T47D (cell line): ENCODE data around the gene NANOS2.

Experiments
- DNase-seq, 2 experiments: peaks; one replicate each; pipeline versions ENCODE4 v3.0.0 to v3.0.0-alpha.2; 2011 to 2012; ENCODE audit warnings: low read depth in 1 of 2, low spot score in 1 of 2
- JUND ChIP-seq: IDR thresholded peaks from 2 replicates; pipeline ENCODE4 v1.6.1; 2012; ENCODE audit warnings: low read depth
- in situ Hi-C: cut with HindIII; loops from 2 replicates; pipeline ENCODE4 v1.10.0; 2016; ENCODE audit warnings: low sequenced_read_pairs, low pct_unique_long_range_greater_than_20kb

The NANOS2 gene

DNA sequence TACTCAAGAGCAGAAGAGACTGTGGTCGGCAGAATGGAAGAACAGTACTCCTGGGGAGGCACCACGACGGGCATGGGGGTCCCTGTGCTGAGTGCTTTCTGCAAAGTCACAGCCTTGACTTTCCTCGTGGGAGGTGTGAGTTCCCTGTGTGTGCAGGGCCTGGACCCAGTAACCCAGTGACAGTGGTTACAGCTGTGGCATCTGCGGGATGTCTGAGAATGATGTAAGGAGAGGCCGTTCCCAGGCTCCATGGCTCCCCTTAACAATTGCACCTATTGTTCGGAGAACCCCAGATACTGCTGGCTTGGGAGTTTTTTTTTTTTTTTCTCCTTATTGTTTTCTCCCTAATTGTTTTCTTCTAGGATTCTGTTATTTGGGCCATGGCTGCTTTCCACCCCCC lies 5.1 kb upstream of the NANOS2 start:
- no peak for DNase-seq
- TF ChIP-seq JUND = no peak
- in situ Hi-C loops = no loop called here

DNA sequence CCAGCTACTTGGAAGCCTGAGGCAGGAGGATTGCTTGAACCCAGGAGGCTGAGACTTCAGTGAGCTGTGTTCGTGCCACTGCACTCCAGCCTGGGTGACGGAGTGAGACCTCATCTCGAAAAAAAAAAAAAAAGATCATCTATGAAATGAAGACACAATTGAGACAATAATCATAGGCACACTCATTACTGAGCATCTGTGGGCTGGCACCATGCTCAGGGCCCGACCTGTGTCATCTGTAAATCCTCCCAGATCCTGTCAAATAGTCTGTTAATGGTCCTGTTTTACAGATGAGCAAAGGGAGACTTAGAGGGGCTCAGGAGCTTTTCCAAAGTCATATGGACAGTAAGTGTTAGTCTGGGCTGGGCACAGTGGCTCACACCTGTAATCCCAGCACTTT lies 4.1 kb upstream of the NANOS2 start:
- in situ Hi-C loops = no loop called here
- DNase-seq = no peak
- no peak for TF ChIP-seq JUND

- TF ChIP-seq JUND = no peak
- in situ Hi-C loops = no loop called here
These were observed 3.0 kb upstream of the NANOS2 start for GRCh38 chr19:45917421-45918091.

GRCh38 chr19:45911291-45911690 lies 3.3 kb downstream of the NANOS2 start:
- in situ Hi-C loops = no loop called here
- TF ChIP-seq JUND = no peak
- DNase-seq = no peak

More at GRCh38 chr19:45917421-45918091, 3.0 kb upstream of the NANOS2 start:
- DNase-seq = no peak

- in situ Hi-C loops = no loop called here
- no peak for DNase-seq
- no peak for TF ChIP-seq JUND
These were observed 5.6 kb downstream of the NANOS2 start for GRCh38 chr19:45908956-45909355.

DNA sequence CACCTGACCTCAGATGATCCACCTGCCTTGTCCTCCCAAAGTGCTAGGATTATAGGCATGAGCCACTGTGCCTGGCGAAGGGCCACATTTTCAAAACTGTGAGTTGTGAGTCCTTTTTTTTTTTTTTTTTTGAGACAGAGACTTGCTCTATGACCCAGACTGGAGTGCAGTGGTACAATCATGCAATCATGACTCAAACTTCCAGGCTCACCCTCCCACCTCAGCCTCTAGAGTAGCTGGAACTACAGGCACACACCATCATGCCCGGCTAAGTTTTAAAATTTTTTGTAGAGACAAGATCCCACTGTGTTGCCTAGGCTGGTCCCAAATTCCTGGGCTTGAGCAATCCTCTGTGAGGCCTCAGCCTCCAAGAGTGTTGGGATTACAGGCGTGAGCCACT lies 8.4 kb downstream of the NANOS2 start:
- DNase-seq = no peak
- no peak for TF ChIP-seq JUND
- in situ Hi-C loops = no loop called here

GRCh38 chr19:45905011-45905410 lies 9.6 kb downstream of the NANOS2 start:
- in situ Hi-C loops = no loop called here
- no peak for DNase-seq
- no peak for TF ChIP-seq JUND

DNA sequence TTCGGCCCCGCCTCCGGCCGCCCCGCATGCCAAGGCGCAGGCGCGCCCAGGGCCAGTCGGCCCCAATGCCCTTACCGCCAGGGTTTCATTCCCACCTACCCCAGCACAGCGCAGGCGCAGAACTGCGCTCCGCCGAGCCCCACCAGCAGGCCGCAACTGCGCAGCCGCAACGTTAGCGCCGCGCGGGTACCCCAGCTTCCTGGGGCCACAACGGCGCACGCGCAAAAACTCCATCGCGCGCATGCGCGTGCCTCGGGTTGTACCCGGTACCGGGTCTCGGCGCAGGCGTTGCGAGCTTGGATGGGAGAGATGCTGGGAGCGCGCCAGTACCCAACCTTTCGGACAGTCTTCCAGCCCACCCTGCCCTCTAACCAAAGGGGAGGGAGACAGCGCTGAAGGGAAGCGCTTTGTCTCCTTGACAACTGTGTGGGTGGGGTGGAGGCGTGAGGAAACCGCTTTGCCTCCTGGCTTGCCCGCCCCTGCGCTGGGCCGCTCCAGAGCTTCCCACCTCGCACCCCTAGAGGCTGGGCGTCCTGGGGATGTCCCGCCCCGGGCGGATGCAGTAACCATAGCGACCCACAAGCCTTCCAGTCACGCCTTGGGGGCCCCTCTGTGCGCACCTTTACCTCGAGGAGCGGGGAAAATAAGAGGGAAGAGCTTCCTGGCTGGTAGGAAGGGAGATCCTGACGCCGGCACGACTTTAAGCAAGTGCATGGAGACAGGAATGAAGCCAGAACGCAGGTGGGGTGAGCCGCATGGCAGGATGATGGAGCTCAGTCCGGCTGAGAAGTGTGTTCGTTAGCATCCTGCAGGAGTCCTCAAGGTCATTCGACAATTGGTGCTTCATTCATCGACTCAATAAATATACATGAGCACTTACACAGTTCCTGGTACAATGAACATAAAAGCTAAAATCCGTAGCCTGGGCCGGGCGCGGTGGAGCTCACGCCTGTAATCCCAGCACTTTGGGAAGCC lies 11.6 kb downstream of the NANOS2 start:
- in situ Hi-C loops = no loop called here
- peak; percentile 96 to 98 for DNase-seq
- no peak for TF ChIP-seq JUND

DNA sequence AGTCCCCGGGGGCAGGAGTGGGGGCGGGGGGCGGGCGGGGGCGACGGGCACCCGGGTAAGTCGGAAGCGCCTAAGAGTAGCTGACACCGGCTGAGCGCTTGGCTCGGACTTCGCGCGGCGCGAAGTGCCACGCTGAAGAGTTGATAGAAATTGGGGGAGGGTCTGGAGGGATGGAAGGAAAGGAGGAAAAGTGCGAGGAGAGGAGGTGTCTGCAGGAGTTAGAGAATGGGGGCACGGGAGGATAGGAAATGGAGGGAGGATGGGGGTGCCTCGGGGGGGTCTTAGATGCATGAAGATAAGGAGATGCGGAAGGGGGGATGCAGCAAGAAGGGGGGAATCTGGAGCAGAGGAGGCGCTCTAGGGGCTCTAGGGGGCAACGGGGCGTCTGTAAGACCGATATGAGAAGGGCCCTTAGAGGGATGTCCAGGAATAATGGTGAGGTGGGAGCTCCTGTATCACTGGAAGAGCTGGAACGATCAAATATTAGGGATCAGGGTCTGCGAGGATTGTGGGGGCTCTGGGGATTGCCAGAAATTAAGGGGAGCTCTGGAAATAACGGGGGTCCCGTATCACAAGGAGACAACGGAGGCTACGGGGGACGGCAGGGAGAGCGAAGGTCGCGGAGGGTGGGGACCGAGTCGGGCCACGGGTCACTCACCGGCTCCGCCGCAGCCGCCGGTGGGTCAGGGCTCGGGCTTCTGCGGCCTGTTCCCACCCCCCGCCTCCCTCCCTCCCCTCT lies 12.5 kb downstream of the NANOS2 start, which contains the start of gene MYPOP:
MYPOP (minus strand) TSS at position 702 of the 739 bp plus-strand sequence. CDS start 840 bp downstream, outside the sequence.
- DNase-seq = no peak
- no peak for TF ChIP-seq JUND
- in situ Hi-C loops = no loop called here

DNA sequence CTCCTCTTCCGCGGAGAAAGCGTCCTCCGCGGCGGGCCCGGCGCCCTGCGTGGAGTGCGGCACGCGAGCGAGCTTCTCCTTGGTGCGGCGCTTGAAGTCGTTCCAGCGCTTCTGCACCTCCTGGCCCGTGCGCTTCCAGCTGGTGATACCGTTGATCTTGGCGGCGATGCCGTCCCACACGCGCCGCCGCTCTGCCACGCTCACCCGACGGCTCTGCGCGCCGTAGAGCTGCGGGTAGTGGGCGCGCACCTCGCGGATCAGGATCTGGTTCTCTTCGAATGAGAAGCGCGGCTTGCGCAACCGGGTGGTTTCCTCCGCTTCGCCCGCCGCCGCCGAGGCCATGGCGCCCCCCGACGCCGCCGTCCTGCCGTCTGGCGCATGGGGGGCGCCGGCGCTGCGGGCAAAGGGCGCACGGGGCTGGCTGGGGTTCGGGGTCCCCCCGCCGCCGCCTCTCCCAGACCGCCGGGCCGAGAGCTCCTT lies 13.1 kb downstream of the NANOS2 start:
- in situ Hi-C loops = no loop called here
- no peak for TF ChIP-seq JUND
- DNase-seq = no peak

DNA sequence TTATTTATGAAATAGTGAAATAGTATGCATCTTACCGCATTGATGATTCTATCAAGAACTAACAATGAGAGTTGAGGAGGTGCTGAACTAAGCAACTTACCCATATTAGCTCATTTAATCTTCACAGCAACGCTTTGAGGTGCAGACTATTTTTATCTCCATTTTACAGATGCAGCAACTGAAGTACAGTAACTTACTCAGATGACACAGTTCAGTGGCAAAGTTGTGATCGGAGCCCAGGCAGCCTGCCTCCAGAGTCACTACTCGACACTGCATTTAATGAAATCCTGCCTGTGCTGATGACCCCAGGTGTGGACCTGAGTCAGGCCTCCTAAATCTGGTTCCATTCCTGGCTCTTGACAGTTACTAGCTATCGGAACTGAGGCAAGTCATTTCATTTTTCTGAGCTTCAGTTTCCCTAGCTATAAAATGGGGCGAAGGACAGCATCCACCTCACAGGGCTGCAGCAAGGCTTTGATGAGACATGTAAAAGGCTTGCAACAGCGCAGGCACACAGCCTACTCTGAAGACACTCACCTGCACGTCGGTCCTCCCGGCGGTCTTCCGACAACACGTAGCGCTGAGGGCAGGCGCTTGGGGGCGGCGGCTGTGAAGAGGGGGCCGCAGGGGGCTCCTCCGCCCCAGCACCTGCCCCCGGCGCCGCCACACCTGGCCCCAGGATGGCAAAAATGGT lies 13.7 kb downstream of the NANOS2 start:
- in situ Hi-C loops = no loop called here
- no peak for DNase-seq
- TF ChIP-seq JUND = no peak
